OCI-LY3 (cell line): ENCODE results near the gene KCNG4.
"Not testable (repeated sequence)": the region's sequence is repeated elsewhere in the genome, so short reads cannot be mapped to it uniquely, and the experiment has no call there.

Experiments used
- H2AFZ ChIP-seq: fragments of 200-600, 300-600 bp; shearing (Covaris generic); 2 replicates; pipeline ENCODE4 v1.6.0; 2014; ENCODE audit warnings: antibody characterized with exemption, low read depth, low read length
- H3K27ac ChIP-seq: fragments of 200-600, 300-600 bp; sonication (generic); 2 replicates; pipeline ENCODE4 v1.5.1; 2014; ENCODE audit warnings: mild to moderate bottlenecking, low read length, moderate library complexity, mixed read lengths
- H3K27me3 ChIP-seq: fragments of 200-600, 300-600 bp; sonication (generic); 2 replicates; pipeline ENCODE4 v1.6.1; 2014; ENCODE audit warnings: low read depth, low read length, mixed read lengths
- H3K36me3 ChIP-seq: fragments of 200-600, 300-600 bp; sonication (generic); replicated peaks from 2 replicates; pipeline ENCODE3; 2014; ENCODE audit warnings: low read depth, low read length, mixed read lengths
- H3K4me1 ChIP-seq: fragments of 300-600, 200-600 bp; sonication (generic); 2 replicates; pipeline ENCODE4 v1.6.1; 2014; ENCODE audit warnings: low read length, mixed read lengths
- H3K4me2 ChIP-seq: fragments of 200-600, 300-600 bp; sonication (generic); 2 replicates; pipeline ENCODE4 v1.6.1; 2014; ENCODE audit warnings: low read length, mixed read lengths
- H3K4me3 ChIP-seq: fragments of 300-600, 200-600 bp; sonication (generic); 2 replicates; pipeline ENCODE4 v1.5.1; 2014; ENCODE audit warnings: antibody characterized with exemption, mild to moderate bottlenecking, low read length, moderate library complexity
- H3K79me2 ChIP-seq: fragments of 300-600, 200-600 bp; shearing (Covaris generic); 2 replicates; pipeline ENCODE4 v1.6.1; 2014; ENCODE audit warnings: mild to moderate bottlenecking, low read length, mixed read lengths
- H3K9ac ChIP-seq: fragments of 300-600, 200-600 bp; shearing (Covaris generic); 2 replicates; pipeline ENCODE4 v1.6.0; 2014; ENCODE audit warnings: mild to moderate bottlenecking, low read length, moderate library complexity
- H3K9me3 ChIP-seq: fragments of 200-600, 300-600 bp; shearing (Covaris generic); 2 replicates; pipeline ENCODE4 v1.6.1; 2014; ENCODE audit warnings: low read length, mixed read lengths; ENCODE audit not compliant: insufficient read depth
- H4K20me1 ChIP-seq: fragments of 200-600, 300-600 bp; sonication (generic); 2 replicates; pipeline ENCODE4 v1.6.1; 2016; ENCODE audit warnings: low read length, mixed read lengths; ENCODE audit not compliant: insufficient read depth
- CTCF ChIP-seq: fragments of 200-600, 300-600 bp; sonication (generic); IDR thresholded peaks from 2 replicates; pipeline ENCODE4 v1.5.1; 2014; ENCODE audit warnings: antibody characterized with exemption, low read length, low read depth
- EZH2phosphoT487 ChIP-seq: fragments of 200-600 bp; shearing (Covaris generic); IDR thresholded peaks from 2 replicates; pipeline ENCODE4 v1.6.1; 2018; ENCODE audit warnings: antibody characterized with exemption, mixed run types, low read depth

The KCNG4 gene

GRCh38 chr16:84209989-84210388 is 29.8 kb downstream of the KCNG4 start:
- no peak overlapping the region for H2AFZ ChIP-seq
- no peak overlapping the region for H3K4me3 ChIP-seq

GRCh38 chr16:84207879-84208278 is 31.9 kb downstream of the KCNG4 start:
- TF ChIP-seq EZH2phosphoT487 (no peak), CTCF (no peak)
- Histone ChIP-seq H3K9ac (no peak overlapping the region), H4K20me1 (no peaks in the 10 kb centered on the region), H3K27ac (no peak overlapping the region), H3K27me3 (no peaks in the 10 kb centered on the region), H2AFZ (no peak overlapping the region), H3K4me3 (no peak overlapping the region), H3K36me3 (no peaks in the 10 kb centered on the region), H3K4me1 (0 out of 2 replicates have a peak, but pooled peaks cover 3% of the 10 kb centered on the region), H3K9me3 (0 out of 2 replicates have a peak, but pooled peaks cover 2% of the 10 kb centered on the region), H3K4me2 (no peak overlapping the region), H3K79me2 (no peaks in the 10 kb centered on the region)

More at GRCh38 chr16:84209989-84210388, 29.8 kb downstream of the KCNG4 start:
- Histone ChIP-seq H3K9ac (no peak overlapping the region), H3K27ac (no peak overlapping the region), H3K79me2 (no peaks in the 10 kb centered on the region), H3K27me3 (no peaks in the 10 kb centered on the region), H3K36me3 (no peaks in the 10 kb centered on the region), H3K9me3 (0 out of 2 replicates have a peak, but pooled peaks cover 2% of the 10 kb centered on the region), H3K4me2 (no peak overlapping the region), H4K20me1 (no peaks in the 10 kb centered on the region), H3K4me1 (0 out of 2 replicates have a peak, but pooled peaks cover 3% of the 10 kb centered on the region)
- TF ChIP-seq EZH2phosphoT487 (no peak), CTCF (no peak)

- TF ChIP-seq CTCF = no peak
- no peak for TF ChIP-seq EZH2phosphoT487
- Histone ChIP-seq H3K79me2 (no peaks in the 10 kb centered on the region), H4K20me1 (no peaks in the 10 kb centered on the region), H3K27ac (no peak overlapping the region), H3K4me3 (no peak overlapping the region), H3K9me3 (0 out of 2 replicates have a peak, but pooled peaks cover 2% of the 10 kb centered on the region), H2AFZ (no peak overlapping the region), H3K4me1 (0 out of 2 replicates have a peak, but pooled peaks cover 3% of the 10 kb centered on the region), H3K9ac (no peak overlapping the region), H3K27me3 (no peaks in the 10 kb centered on the region), H3K4me2 (no peak overlapping the region), H3K36me3 (no peaks in the 10 kb centered on the region)
Measured at GRCh38 chr16:84207251-84207650, 32.6 kb downstream of the KCNG4 start.

GRCh38 chr16:84205976-84206691 is 33.7 kb downstream of the KCNG4 start:
- no peak overlapping the region for H2AFZ ChIP-seq
- no peak overlapping the region for H3K4me3 ChIP-seq
- TF ChIP-seq CTCF = no peak
- no peak for TF ChIP-seq EZH2phosphoT487
- H3K9ac ChIP-seq = no peak overlapping the region
- H3K79me2 ChIP-seq = no peaks in the 10 kb centered on the region
- H3K9me3 ChIP-seq = 0 out of 2 replicates have a peak, but pooled peaks cover 2% of the 10 kb centered on the region
- no peaks in the 10 kb centered on the region for H4K20me1 ChIP-seq
- H3K27me3 ChIP-seq = no peaks in the 10 kb centered on the region
- no peak overlapping the region for H3K4me2 ChIP-seq
- no peaks in the 10 kb centered on the region for H3K36me3 ChIP-seq
- H3K4me1 ChIP-seq = 0 out of 2 replicates have a peak, but pooled peaks cover 3% of the 10 kb centered on the region
- H3K27ac ChIP-seq = no peak overlapping the region

- not testable (repeated sequence) for H3K27ac ChIP-seq, H3K4me3 ChIP-seq, H3K36me3 ChIP-seq, H3K9ac ChIP-seq, H3K79me2 ChIP-seq, H4K20me1 ChIP-seq, H3K4me2 ChIP-seq, H3K4me1 ChIP-seq, H3K27me3 ChIP-seq, H2AFZ ChIP-seq, H3K9me3 ChIP-seq
Measured at GRCh38 chr16:84205123-84205522, 34.7 kb downstream of the KCNG4 start.

GRCh38 chr16:84204551-84204950 is 35.3 kb downstream of the KCNG4 start:
- H3K36me3 ChIP-seq = not testable (repeated sequence)

More at GRCh38 chr16:84204551-84204950, 35.3 kb downstream of the KCNG4 start:
- not testable (repeated sequence) for H3K4me1 ChIP-seq, H2AFZ ChIP-seq, H3K9ac ChIP-seq, H4K20me1 ChIP-seq, H3K27me3 ChIP-seq, H3K27ac ChIP-seq, H3K9me3 ChIP-seq, H3K4me3 ChIP-seq, H3K79me2 ChIP-seq, H3K4me2 ChIP-seq
